GM12801 (cell line): ENCODE measurements around the gene ITGA1.

Experiments used
- CTCF ChIP-seq: IDR thresholded peaks from one replicate; pipeline ENCODE4 v1.5.1; 2011; ENCODE audit warnings: control low read depth; ENCODE audit not compliant: insufficient read length; ENCODE audit errors: extremely low read depth

Gene ITGA1

GRCh38 chr5:52837068-52837467, 49.4 kb downstream of the ITGA1 start:
- no peak for TF ChIP-seq CTCF

GRCh38 chr5:52837591-52838001, 49.9 kb downstream of the ITGA1 start:
- TF ChIP-seq CTCF = no peak

GRCh38 chr5:52838326-52839015, 50.8 kb downstream of the ITGA1 start:
- TF ChIP-seq CTCF = no peak

- TF ChIP-seq CTCF = no peak
Measured at GRCh38 chr5:52839285-52839684, 51.6 kb downstream of the ITGA1 start.

- no peak for TF ChIP-seq CTCF
Measured at GRCh38 chr5:52840277-52841050, 52.7 kb downstream of the ITGA1 start.

GRCh38 chr5:52841114-52841513, 53.4 kb downstream of the ITGA1 start:
- TF ChIP-seq CTCF = no peak

GRCh38 chr5:52842111-52842510, 54.4 kb downstream of the ITGA1 start:
- no peak for TF ChIP-seq CTCF
